PC-3 (cell line): ENCODE results near the gene EIF5B. TPM values are rescaled to one million over a fixed set of nuclear protein-coding genes. Genes with fewer than 3 reads are reported as not detected.
"Not testable (repeated sequence)": the region's sequence is repeated elsewhere in the genome, so short reads cannot be mapped to it uniquely, and the experiment has no call there.

Experiments
- ATAC-seq: fragments of 200-7000 bp; cut with Tn5 transposase; 2 replicates; pipeline ENCODE4 v1.9.1; 2020; ENCODE audit warnings: mild to moderate bottlenecking, moderate library complexity
- BruUV-seq: library from RNA; stranded (reverse); fragments of 400-500 nt; replicated peaks from 2 replicates; lab custom pipeline; 2021; lab: Mats Ljungman, UMichigan
- CTCF ChIA-PET: fragments of 300-600 bp; sonication (Branson Sonifier 250); formaldehyde crosslinking; loops from one replicate; lab custom pipeline; 2022; ENCODE audit warnings: antibody characterized with exemption; lab: Charles Lee
- POLR2A ChIA-PET: fragments of 300-600 bp; sonication (Branson Sonifier 250); formaldehyde crosslinking; loops from one replicate; lab custom pipeline; 2022; ENCODE audit warnings: antibody characterized with exemption; ENCODE audit not compliant: unreplicated experiment; lab: Charles Lee
- DNase-seq: peaks from one replicate; pipeline ENCODE4 v3.0.0-alpha.2; 2015
- H2AFZ ChIP-seq: fragments of 300-600 bp; sonication (generic); 2 replicates; pipeline ENCODE4 v1.6.0; 2016; ENCODE audit warnings: antibody characterized with exemption, low read length
- H3F3A ChIP-seq: fragments of 300-600 bp; sonication (generic); one replicate; pipeline ENCODE4 v1.6.0; 2017; ENCODE audit warnings: antibody characterized with exemption, low read length, control low read depth, mild to moderate bottlenecking; ENCODE audit not compliant: unreplicated experiment
- H3K27ac ChIP-seq: fragments of 300-600 bp; sonication (generic); 2 replicates; pipeline ENCODE4 v1.5.1; 2016; ENCODE audit warnings: mild to moderate bottlenecking, low read length
- H3K27me3 ChIP-seq: fragments of 300-600 bp; sonication (generic); 2 replicates; pipeline ENCODE4 v1.6.1; 2016; ENCODE audit warnings: low read length, mixed read lengths
- H3K36me3 ChIP-seq: fragments of 300-600 bp; sonication (generic); 2 replicates; pipeline ENCODE4 v1.6.1; 2016; ENCODE audit warnings: low read depth, mixed run types, low read length, mixed read lengths
- H3K4me1 ChIP-seq: fragments of 300-600 bp; sonication (generic); 2 replicates; pipeline ENCODE4 v1.5.1; 2016; ENCODE audit warnings: low read length; ENCODE audit not compliant: insufficient read depth
- H3K4me2 ChIP-seq: fragments of 300-600 bp; sonication (generic); 2 replicates; pipeline ENCODE4 v1.6.0; 2016; ENCODE audit warnings: low read length
- H3K4me3 ChIP-seq: fragments of 300-600 bp; sonication (generic); 2 replicates; pipeline ENCODE4 v1.5.1; 2016; ENCODE audit warnings: mild to moderate bottlenecking, low read length, mixed read lengths
- H3K79me2 ChIP-seq: fragments of 300-600 bp; sonication (generic); 2 replicates; pipeline ENCODE4 v1.6.1; 2017; ENCODE audit warnings: low read length, mixed read lengths
- H3K9ac ChIP-seq: fragments of 300-600 bp; sonication (generic); 2 replicates; pipeline ENCODE4 v1.6.0; 2016; ENCODE audit warnings: mild to moderate bottlenecking, low read length
- H3K9me2 ChIP-seq: fragments of 300-600 bp; sonication (generic); replicated peaks from 2 replicates; pipeline ENCODE4 v1.6.1; 2016; ENCODE audit warnings: mixed run types, low read length, mixed read lengths
- H3K9me3 ChIP-seq: fragments of 300-600 bp; sonication (generic); 2 replicates; pipeline ENCODE4 v1.6.1; 2016; ENCODE audit warnings: low read length, mixed read lengths
- H4K20me1 ChIP-seq: fragments of 300-600 bp; sonication (generic); 2 replicates; pipeline ENCODE4 v1.6.1; 2016; ENCODE audit warnings: low read length, mixed read lengths
- CTCF ChIP-seq: fragments of 300-600 bp; sonication (generic); conservative IDR thresholded peaks from 2 replicates; pipeline ENCODE4 v1.5.1; 2017; ENCODE audit warnings: antibody characterized with exemption, low read depth, mild to moderate bottlenecking, low read length
- EZH2 ChIP-seq: fragments of 300-600 bp; sonication (generic); IDR thresholded peaks from one replicate; pipeline ENCODE4 v1.6.1; 2017; ENCODE audit warnings: antibody characterized with exemption, mild to moderate bottlenecking, low read length; ENCODE audit not compliant: unreplicated experiment
- EZH2phosphoT487 ChIP-seq: fragments of 300-600 bp; sonication (generic); IDR thresholded peaks from 2 replicates; pipeline ENCODE4 v1.6.1; 2018; ENCODE audit warnings: mild to moderate bottlenecking, antibody characterized with exemption, low read length, borderline replicate concordance
- intact Hi-C: fragments of 100-400 bp; cut with micrococcal nuclease; formaldehyde crosslinking; loops from 2 replicates; pipeline ENCODE4 v1.9.0; 2023
- total RNA-seq: library from RNA; depleted of rRNA; stranded (reverse); fragments of >200 nt; gene quantifications from 2 replicates; pipeline ENCODE4 v1.2.3, GENCODE V29; 2014

The EIF5B gene
- total RNA-seq, 1 experiment from 2014 or later = 35.9 TPM

- CTCF ChIA-PET = no interaction called here
- Histone ChIP-seq H3K4me1 (no peaks in the 10 kb centered on the region), H3K36me3 (no peaks in the 10 kb centered on the region), H3K9ac (no peak overlapping the region), H3K4me2 (no peak overlapping the region), H3K9me3 (no peaks in the 10 kb centered on the region), H3F3A (no peaks in the 10 kb centered on the region), H3K9me2 (no peaks in the 10 kb centered on the region), H3K4me3 (no peak overlapping the region), H2AFZ (no peak overlapping the region), H3K79me2 (peaks cover 98% of the 10 kb centered on the region), H3K27me3 (no peaks in the 10 kb centered on the region), H3K27ac (no peak overlapping the region), H4K20me1 (peaks cover 32% of the 10 kb centered on the region)
- POLR2A ChIA-PET = interaction anchor here (0.7 kb wide), 1 partner anchor 96 kb away, joined by 5 read pairs; no protein-coding TSS in a partner anchor
- BruUV-seq = no TSS peak
- ATAC-seq = no peak
- intact Hi-C loops = no loop called here
- DNase-seq = no peak
- TF ChIP-seq EZH2 (no peak), EZH2phosphoT487 (no peak), CTCF (no peak)
These were observed 11.0 kb downstream of the EIF5B start for GRCh38 chr2:99348173-99348572.

DNA sequence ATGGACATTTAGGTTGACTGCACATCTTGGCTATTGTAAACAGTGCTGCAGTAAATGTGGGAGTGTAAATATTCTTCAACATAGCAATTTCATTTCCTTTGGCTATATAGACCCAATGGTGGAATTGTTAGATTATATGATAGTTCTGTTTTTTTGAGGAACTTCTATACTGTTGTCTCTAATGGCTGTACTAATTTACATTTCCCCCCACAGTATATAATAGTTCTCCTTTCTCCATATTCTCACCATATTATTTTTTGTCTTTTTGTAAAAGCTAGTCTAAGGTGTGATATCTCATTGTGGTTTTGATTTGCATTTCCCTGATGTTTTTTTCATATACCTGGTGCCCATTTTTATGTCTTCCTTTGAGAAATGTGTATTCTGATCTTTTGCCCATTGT lies 13.0 kb downstream of the EIF5B start:
- peaks cover 27% of the 10 kb centered on the region for H4K20me1 ChIP-seq
- no peaks in the 10 kb centered on the region for H3K36me3 ChIP-seq
- ATAC-seq (no peak), DNase-seq (no peak)
- TF ChIP-seq EZH2 = no peak
- no peak for TF ChIP-seq EZH2phosphoT487
- ChIA-PET CTCF (no interaction called here), POLR2A (no interaction called here)
- H3K9me3 ChIP-seq = no peaks in the 10 kb centered on the region
- intact Hi-C loops = no loop called here
- no peaks in the 10 kb centered on the region for H3K9me2 ChIP-seq
- H3K9ac ChIP-seq = no peak overlapping the region
- H3K4me3 ChIP-seq = no peak overlapping the region
- H3F3A ChIP-seq = no peaks in the 10 kb centered on the region
- no peak overlapping the region for H2AFZ ChIP-seq
- BruUV-seq = no TSS peak
- H3K4me2 ChIP-seq = no peak overlapping the region
- H3K27ac ChIP-seq = no peak overlapping the region
- peaks cover 98% of the 10 kb centered on the region for H3K79me2 ChIP-seq
- no peaks in the 10 kb centered on the region for H3K27me3 ChIP-seq
- H3K4me1 ChIP-seq = no peaks in the 10 kb centered on the region

DNA sequence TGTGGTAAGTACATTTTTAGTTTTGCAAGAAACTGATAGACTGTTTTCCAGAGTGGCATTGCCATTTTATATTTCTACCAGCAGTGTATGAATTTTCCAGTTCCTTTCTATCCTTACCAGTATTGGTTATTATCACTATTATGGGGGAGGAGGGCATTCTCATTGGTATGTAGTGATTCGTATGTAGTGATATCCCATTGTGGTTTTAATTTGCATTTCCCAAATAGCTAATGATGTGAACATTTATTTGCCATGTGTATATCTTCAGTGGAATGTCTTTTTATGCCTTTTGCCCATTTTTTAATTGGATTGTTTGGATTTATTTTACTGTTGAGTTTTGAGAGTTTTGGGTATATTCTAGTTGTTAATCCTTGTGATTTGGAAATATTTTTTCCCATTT lies 16.9 kb downstream of the EIF5B start:
- peaks cover 15% of the 10 kb centered on the region for H4K20me1 ChIP-seq
- no peak overlapping the region for H3K4me2 ChIP-seq
- no TSS peak for BruUV-seq
- TF ChIP-seq EZH2phosphoT487 (no peak), EZH2 (no peak), CTCF (no peak)
- H3K4me1 ChIP-seq = no peaks in the 10 kb centered on the region
- peaks cover 97% of the 10 kb centered on the region for H3K79me2 ChIP-seq
- ChIA-PET CTCF (no interaction called here), POLR2A (interaction anchor here (0.6 kb wide), 1 partner anchor 8 kb away, joined by 16 read pairs; no protein-coding TSS in a partner anchor)
- H3K27ac ChIP-seq = no peak overlapping the region
- intact Hi-C loops = no loop called here
- no peak overlapping the region for H3K9ac ChIP-seq
- H3K9me3 ChIP-seq = no peaks in the 10 kb centered on the region
- H3K36me3 ChIP-seq = no peaks in the 10 kb centered on the region
- no peaks in the 10 kb centered on the region for H3K9me2 ChIP-seq
- H3K27me3 ChIP-seq = no peaks in the 10 kb centered on the region
- DNase-seq = peak; percentile 17
- no peak overlapping the region for H3K4me3 ChIP-seq
- no peak for ATAC-seq
- no peaks in the 10 kb centered on the region for H3F3A ChIP-seq
- no peak overlapping the region for H2AFZ ChIP-seq

DNA sequence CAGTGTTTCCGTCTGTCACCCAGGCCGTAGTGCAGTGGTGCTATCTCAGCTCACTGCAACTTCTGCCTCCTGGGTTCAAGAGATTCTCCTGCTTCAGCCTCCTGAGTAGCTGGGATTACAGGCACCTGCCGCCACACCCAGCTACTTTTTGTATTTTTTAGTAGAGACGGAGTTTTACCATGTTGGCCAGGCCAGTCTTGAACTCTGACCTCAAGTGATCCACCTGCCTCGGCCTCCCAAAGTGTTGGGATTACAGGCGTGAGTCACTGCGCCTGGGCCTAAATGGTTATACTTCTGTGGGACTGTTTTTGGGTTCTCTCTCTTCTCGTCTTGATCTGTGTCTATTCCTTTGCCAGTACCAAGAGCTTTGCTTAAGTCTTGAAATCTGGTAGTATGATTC lies 17.6 kb downstream of the EIF5B start:
- H2AFZ ChIP-seq, H3K9me2 ChIP-seq, DNase-seq, POLR2A ChIA-PET, ATAC-seq, H3K27ac ChIP-seq, H3K4me1 ChIP-seq, H3K4me2 ChIP-seq, H3F3A ChIP-seq, H3K9ac ChIP-seq, H4K20me1 ChIP-seq, CTCF ChIA-PET, H3K36me3 ChIP-seq, intact Hi-C loops, H3K9me3 ChIP-seq, BruUV-seq, H3K4me3 ChIP-seq, H3K27me3 ChIP-seq: not testable (repeated sequence)
- peaks cover 97% of the 10 kb centered on the region for H3K79me2 ChIP-seq
